ENCODE measurements around the gene POLL. TPM values are rescaled to one million over a fixed set of nuclear protein-coding genes. Genes with fewer than 3 reads are reported as not detected.

Gene POLL
- total RNA-seq, 4 donors from 2014 or later, result 11.8 to 31.6 (median 17.6) TPM

DNA sequence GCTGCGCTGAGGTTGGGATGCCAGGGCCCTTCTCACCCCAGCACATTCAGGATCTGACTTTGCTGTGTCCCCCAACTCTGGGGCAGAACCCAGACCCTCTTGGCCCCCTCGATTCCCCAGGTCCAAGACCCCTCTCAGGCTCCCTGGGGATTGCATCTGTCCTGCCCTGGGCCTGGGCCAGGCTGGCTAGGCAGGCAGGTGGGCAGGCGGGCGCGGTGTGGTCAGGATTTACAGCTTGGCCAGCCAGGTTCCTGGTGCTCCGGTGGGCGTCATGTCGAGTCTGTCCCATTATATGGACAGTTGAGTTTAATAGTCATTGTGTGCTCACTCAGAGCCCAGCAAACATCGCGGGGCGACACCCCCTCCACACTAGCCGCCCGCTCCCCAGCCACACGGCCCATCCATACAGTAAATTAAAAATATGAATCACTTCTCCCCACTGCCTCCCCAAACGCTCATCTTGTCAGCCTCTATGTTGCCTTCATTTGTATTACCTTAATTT lies 23.5 kb downstream of the POLL start:
- no peak for TF ChIP-seq POLR2A (IDR thresholded peaks at IDR 0.05)
- TF ChIP-seq, protein P1, sequence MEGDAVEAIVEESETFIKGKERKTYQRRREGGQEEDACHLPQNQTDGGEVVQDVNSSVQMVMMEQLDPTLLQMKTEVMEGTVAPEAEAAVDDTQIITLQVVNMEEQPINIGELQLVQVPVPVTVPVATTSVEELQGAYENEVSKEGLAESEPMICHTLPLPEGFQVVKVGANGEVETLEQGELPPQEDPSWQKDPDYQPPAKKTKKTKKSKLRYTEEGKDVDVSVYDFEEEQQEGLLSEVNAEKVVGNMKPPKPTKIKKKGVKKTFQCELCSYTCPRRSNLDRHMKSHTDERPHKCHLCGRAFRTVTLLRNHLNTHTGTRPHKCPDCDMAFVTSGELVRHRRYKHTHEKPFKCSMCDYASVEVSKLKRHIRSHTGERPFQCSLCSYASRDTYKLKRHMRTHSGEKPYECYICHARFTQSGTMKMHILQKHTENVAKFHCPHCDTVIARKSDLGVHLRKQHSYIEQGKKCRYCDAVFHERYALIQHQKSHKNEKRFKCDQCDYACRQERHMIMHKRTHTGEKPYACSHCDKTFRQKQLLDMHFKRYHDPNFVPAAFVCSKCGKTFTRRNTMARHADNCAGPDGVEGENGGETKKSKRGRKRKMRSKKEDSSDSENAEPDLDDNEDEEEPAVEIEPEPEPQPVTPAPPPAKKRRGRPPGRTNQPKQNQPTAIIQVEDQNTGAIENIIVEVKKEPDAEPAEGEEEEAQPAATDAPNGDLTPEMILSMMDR (IDR thresholded peaks at IDR 0.05), result no peak
- intact Hi-C loops (cut with DNase I; ENCODE audit: low total_unique reads), result no loop called here
- Histone ChIP-seq H3K27ac (no peak overlapping the region), H3K4me1 (peaks cover 0 to 4% of the 10 kb centered on the region in 2 donors), H3K27me3 (peaks cover 11 to 33% of the 10 kb centered on the region in 2 donors), H3K9me3 (no peaks in the 10 kb centered on the region), H3K4me3 (no peak overlapping the region), H3K36me3 (no peaks in the 10 kb centered on the region)
- DNase-seq, result peak in 1 of 2 donors; percentile 10

DNA sequence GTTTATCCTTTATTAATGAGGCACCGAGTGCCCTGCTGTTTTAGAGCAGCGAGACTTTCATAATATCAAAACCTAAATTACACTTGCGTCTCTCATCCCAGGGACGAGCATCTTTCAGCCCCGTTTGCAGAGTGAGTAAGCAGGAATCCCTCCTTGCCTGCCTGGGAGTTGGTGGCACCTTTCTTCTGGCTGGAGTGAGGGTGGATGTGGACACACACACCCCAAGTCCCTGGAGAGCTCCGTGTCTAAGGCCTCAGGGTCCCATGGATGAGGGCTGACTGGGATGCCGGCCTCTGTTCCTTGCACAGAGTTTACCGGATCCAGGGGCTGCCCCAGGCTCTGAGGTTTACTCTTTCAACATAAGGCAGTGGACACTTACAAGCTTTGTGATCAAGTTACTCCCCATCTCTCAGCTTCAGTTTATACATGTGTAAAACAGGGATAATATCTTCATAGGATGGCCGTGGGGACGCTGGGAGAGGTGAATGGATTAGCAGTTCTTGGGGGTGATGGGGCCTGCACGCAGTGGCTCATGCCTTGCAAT lies 24.5 kb downstream of the POLL start:
- peak in 1 of 2 donors; percentile 1 for DNase-seq

DNA sequence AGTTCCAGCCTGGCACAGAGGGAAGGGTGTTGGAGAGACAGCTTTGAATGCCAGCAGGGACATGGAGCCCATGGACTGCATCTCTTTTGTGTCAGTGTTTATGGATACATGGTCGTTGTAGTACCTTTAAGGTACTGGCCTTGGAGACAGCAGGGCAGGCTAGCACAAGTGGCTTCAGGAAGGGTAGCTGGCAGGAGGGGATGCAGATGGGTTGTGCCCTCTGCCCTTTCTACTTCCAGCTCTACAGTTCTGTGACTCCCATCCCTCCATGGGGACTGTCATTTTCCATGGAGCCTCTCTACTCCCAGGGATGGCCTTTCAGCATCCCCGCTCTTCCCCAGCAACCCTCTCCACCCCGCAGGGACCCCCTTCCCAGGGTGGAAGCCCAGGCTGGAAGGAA lies 25.1 kb downstream of the POLL start:
- Histone ChIP-seq H3K27me3 (peaks cover 7 to 24% of the 10 kb centered on the region in 2 donors), H3K4me3 (no peak overlapping the region), H3K36me3 (no peaks in the 10 kb centered on the region), H3K27ac (no peak overlapping the region), H3K4me1 (no peaks in the 10 kb centered on the region), H3K9me3 (no peaks in the 10 kb centered on the region)
- TF ChIP-seq, protein P1 (IDR thresholded peaks at IDR 0.05), result no peak
- TF ChIP-seq POLR2A (IDR thresholded peaks at IDR 0.05), result no peak
- intact Hi-C loops (cut with DNase I; ENCODE audit: low total_unique reads), result no loop called here
- peak in 1 of 2 donors; percentile 0 for DNase-seq

More for the DNA sequence above, 24.5 kb downstream of the POLL start:
- peaks cover 7 to 24% of the 10 kb centered on the region in 2 donors for H3K27me3 ChIP-seq
- H3K4me1 ChIP-seq, result no peaks in the 10 kb centered on the region
- TF ChIP-seq POLR2A (IDR thresholded peaks at IDR 0.05), result no peak
- TF ChIP-seq, protein P1 (IDR thresholded peaks at IDR 0.05), result no peak
- no peaks in the 10 kb centered on the region for H3K36me3 ChIP-seq
- intact Hi-C loops (cut with DNase I; ENCODE audit: low total_unique reads), result no loop called here
- no peaks in the 10 kb centered on the region for H3K9me3 ChIP-seq
- no peak overlapping the region for H3K27ac ChIP-seq
- no peak overlapping the region for H3K4me3 ChIP-seq

DNA sequence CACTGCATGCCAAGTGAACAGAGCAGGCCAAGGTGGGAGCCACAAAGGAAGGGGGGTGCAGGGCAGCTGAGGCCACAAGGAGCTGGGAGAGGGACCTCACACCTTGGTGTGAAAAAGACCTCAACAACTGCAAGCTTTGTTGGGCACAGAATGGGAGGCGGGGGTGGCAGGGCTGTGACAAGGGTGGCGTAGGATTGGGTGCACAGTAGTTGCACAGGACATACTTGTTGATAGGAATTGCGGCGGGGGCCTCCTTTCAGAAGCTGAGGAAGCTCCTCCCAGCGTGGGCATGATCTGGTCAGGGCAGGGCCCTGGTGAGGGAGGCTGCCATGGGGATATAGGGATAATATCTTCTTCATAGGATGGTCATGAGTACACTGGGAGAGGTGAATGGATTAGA lies 25.8 kb downstream of the POLL start:
- TF ChIP-seq POLR2A (IDR thresholded peaks at IDR 0.05), result no peak
- TF ChIP-seq, protein P1 (IDR thresholded peaks at IDR 0.05), result no peak
- intact Hi-C loops (cut with DNase I; ENCODE audit: low total_unique reads), result no loop called here
- Histone ChIP-seq H3K4me1 (no peaks in the 10 kb centered on the region), H3K36me3 (no peaks in the 10 kb centered on the region), H3K4me3 (no peak overlapping the region), H3K27me3 (peaks cover 7 to 22% of the 10 kb centered on the region in 2 donors), H3K9me3 (no peaks in the 10 kb centered on the region), H3K27ac (no peak overlapping the region)
- DNase-seq, result no peak

DNA sequence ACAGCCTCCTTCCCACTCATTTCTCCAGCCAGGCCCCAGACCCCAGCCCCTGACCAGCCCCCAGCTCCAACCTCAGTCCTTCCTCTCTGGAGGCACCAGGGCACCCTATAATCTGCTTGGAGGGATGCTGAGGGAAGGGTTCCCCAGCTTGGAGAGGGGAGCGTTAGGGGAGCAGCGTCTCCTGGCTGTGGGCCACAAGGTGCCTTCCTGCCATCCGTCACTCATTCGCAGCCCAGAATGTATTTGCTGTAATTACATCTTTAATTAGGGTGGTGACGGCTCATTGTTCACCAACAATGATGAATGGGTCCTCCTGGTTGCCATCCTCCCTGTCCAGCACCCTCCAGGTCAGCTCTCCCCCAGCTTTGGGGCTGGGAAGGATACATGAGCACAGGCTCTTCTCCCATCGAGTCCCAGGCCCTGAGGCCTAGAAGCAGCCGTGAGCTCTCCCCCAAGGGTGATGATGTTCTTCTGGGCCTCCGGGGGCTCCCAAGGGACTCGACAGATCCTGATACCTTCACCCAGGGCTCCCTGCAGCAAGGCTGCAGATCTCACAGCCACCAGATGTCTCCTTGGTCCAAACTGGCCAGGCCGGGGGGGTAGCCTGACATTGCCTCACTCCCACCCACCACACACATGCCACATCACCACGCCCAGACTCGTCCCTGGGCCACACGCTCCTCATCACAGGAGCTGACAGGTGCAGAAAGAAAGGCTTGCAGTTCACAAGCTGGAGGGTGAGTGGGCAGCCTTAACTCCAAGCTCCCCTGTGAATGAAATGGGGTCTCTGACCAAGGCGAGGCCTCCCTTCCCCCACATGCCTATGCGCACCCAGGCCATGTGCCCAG lies 26.8 kb downstream of the POLL start:
- peaks cover 0 to 13% of the 10 kb centered on the region in 2 donors for H3K27me3 ChIP-seq
- TF ChIP-seq, protein P1 (IDR thresholded peaks at IDR 0.05), result no peak
- TF ChIP-seq POLR2A (IDR thresholded peaks at IDR 0.05), result no peak
- H3K9me3 ChIP-seq, result no peaks in the 10 kb centered on the region
- H3K4me1 ChIP-seq, result no peaks in the 10 kb centered on the region
- no peak for DNase-seq
- H3K4me3 ChIP-seq, result no peak overlapping the region
- intact Hi-C loops (cut with DNase I; ENCODE audit: low total_unique reads), result no loop called here
- no peaks in the 10 kb centered on the region for H3K36me3 ChIP-seq
- H3K27ac ChIP-seq, result no peak overlapping the region
